Measurements from ENCODE around the gene HPS5.

The HPS5 gene

GRCh38 chr11:18230859-18231258 is 91.1 kb downstream of the HPS5 start:
- no peak for DNase-seq

GRCh38 chr11:18229501-18229900 is 92.4 kb downstream of the HPS5 start:
- DNase-seq = no peak
